ENCODE measurements around the gene SEL1L3. TPM values are rescaled to one million over a fixed set of nuclear protein-coding genes. Genes with fewer than 3 reads are reported as not detected.

The SEL1L3 gene
- total and polyA plus RNA-seq, 2 donors from 2014 or later = 8.2 to 60.3 TPM

- Histone ChIP-seq H3K4me1 (ENCODE audit: control insufficient read depth in 2 of 3, insufficient read depth in 2 of 3, low read depth in 1 of 3, low read length in 3 of 3) (no peaks in the 10 kb centered on the region), H3K36me3 (ENCODE audit: control insufficient read depth in 2 of 3, insufficient read depth in 3 of 3, low read length in 3 of 3) (no peaks in the 10 kb centered on the region), H3K27ac (ENCODE audit: low read depth in 2 of 2, low read length in 2 of 2) (no peak overlapping the region), H3K4me3 (ENCODE audit: low read length in 3 of 3) (no peak overlapping the region), H3K9me3 (ENCODE audit: control insufficient read depth in 2 of 3, insufficient read depth in 1 of 3, low read length in 3 of 3) (no peaks in the 10 kb centered on the region), H3K9ac (ENCODE audit: low read length in 3 of 3) (no peak overlapping the region), H3K27me3 (ENCODE audit: control insufficient read depth, insufficient read depth, low read length) (no peaks in the 10 kb centered on the region)
- intact Hi-C loops (cut with DNase I) = no loop called here
- FAIRE-seq (no peak), DNase-seq (no peak)
- TF ChIP-seq, protein P1, sequence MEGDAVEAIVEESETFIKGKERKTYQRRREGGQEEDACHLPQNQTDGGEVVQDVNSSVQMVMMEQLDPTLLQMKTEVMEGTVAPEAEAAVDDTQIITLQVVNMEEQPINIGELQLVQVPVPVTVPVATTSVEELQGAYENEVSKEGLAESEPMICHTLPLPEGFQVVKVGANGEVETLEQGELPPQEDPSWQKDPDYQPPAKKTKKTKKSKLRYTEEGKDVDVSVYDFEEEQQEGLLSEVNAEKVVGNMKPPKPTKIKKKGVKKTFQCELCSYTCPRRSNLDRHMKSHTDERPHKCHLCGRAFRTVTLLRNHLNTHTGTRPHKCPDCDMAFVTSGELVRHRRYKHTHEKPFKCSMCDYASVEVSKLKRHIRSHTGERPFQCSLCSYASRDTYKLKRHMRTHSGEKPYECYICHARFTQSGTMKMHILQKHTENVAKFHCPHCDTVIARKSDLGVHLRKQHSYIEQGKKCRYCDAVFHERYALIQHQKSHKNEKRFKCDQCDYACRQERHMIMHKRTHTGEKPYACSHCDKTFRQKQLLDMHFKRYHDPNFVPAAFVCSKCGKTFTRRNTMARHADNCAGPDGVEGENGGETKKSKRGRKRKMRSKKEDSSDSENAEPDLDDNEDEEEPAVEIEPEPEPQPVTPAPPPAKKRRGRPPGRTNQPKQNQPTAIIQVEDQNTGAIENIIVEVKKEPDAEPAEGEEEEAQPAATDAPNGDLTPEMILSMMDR (IDR thresholded peaks at IDR 0.05; ENCODE audit: borderline replicate concordance, extremely low read depth, insufficient read depth) = no peak
Measured at GRCh38 chr4:25827897-25828296, 34.9 kb downstream of the SEL1L3 start.

- Histone ChIP-seq H3K9ac (ENCODE audit: low read length in 3 of 3) (no peak overlapping the region), H3K27me3 (ENCODE audit: control insufficient read depth, insufficient read depth, low read length) (no peaks in the 10 kb centered on the region), H3K27ac (ENCODE audit: low read depth in 2 of 2, low read length in 2 of 2) (no peak overlapping the region), H3K9me3 (ENCODE audit: control insufficient read depth in 2 of 3, insufficient read depth in 1 of 3, low read length in 3 of 3) (no peaks in the 10 kb centered on the region), H3K4me1 (ENCODE audit: control insufficient read depth in 2 of 3, insufficient read depth in 2 of 3, low read depth in 1 of 3, low read length in 3 of 3) (no peaks in the 10 kb centered on the region), H3K4me3 (ENCODE audit: low read length in 3 of 3) (no peak overlapping the region), H3K36me3 (ENCODE audit: control insufficient read depth in 2 of 3, insufficient read depth in 3 of 3, low read length in 3 of 3) (no peaks in the 10 kb centered on the region)
- DNase-seq = no peak
- intact Hi-C loops (cut with DNase I) = no loop called here
- no peak for FAIRE-seq
- TF ChIP-seq, protein P1 (IDR thresholded peaks at IDR 0.05; ENCODE audit: borderline replicate concordance, extremely low read depth, insufficient read depth) = no peak
Measured at GRCh38 chr4:25827373-25827772, 35.4 kb downstream of the SEL1L3 start.

DNA sequence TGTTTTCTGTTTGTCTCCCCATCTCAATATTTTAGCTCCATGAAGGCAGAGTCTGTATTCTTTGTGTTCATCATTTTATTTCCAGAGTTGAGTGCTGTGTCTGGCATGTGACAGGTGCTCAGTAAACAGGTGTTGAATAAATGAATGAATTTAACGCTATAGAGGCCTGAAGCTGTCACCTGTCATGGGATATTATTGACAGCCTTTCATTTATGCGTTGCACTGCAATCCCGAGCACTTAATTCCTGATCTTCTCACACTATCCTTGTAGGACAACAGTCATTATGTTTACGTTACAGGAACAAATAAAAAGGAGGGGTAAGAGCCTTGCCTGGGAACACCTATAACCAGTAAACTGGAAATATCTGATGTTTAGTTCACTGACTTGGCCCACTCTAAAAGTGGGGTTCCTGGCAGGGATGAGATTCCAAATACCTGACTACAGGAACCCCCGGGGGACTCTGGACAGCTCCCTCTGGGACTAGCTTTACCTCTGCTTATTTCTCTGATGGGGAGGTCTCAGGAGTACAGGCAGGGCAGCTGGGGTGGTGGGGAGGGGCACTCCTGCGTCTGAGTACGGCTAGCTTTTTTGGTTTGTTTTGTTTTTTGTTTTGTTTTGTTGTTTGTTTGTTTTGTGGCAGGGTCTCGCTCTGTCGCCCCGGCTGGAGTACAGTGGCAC lies 36.6 kb downstream of the SEL1L3 start:
- no peaks in the 10 kb centered on the region for H3K4me1 ChIP-seq (ENCODE audit: control insufficient read depth in 2 of 3, insufficient read depth in 2 of 3, low read depth in 1 of 3, low read length in 3 of 3)
- FAIRE-seq = no peak

More for the DNA sequence above, 36.6 kb downstream of the SEL1L3 start:
- Histone ChIP-seq H3K9ac (ENCODE audit: low read length in 3 of 3) (no peak overlapping the region), H3K27ac (ENCODE audit: low read depth in 2 of 2, low read length in 2 of 2) (no peak overlapping the region), H3K36me3 (ENCODE audit: control insufficient read depth in 2 of 3, insufficient read depth in 3 of 3, low read length in 3 of 3) (no peaks in the 10 kb centered on the region), H3K27me3 (ENCODE audit: control insufficient read depth, insufficient read depth, low read length) (no peaks in the 10 kb centered on the region), H3K4me3 (ENCODE audit: low read length in 3 of 3) (no peak overlapping the region), H3K9me3 (ENCODE audit: control insufficient read depth in 2 of 3, insufficient read depth in 1 of 3, low read length in 3 of 3) (no peaks in the 10 kb centered on the region)
- no peak for DNase-seq
- intact Hi-C loops (cut with DNase I) = no loop called here
- TF ChIP-seq, protein P1 (IDR thresholded peaks at IDR 0.05; ENCODE audit: borderline replicate concordance, extremely low read depth, insufficient read depth) = no peak

Measured in kidney (tissue), 14 donors.